Activated CD4-positive, alpha-beta T cell treated with anti-CD3 and anti-CD28 coated beads for 24 hours (primary cell): ENCODE results near the gene KCNA3.
"Not testable (repeated sequence)": the region's sequence is repeated elsewhere in the genome, so short reads cannot be mapped to it uniquely, and the experiment has no call there.

Experiments used
- DNase-seq, 2 donors: peaks; one replicate each; pipeline ENCODE4 v3.0.0-alpha.2; 2020; ENCODE audit warnings: low read depth in 2 of 2

Gene KCNA3

GRCh38 chr1:110677526-110677925, 2.8 kb upstream of the KCNA3 start:
- DNase-seq, result no peak

GRCh38 chr1:110676970-110677369, 2.2 kb upstream of the KCNA3 start:
- no peak for DNase-seq

- DNase-seq, result no peak
Measured at GRCh38 chr1:110675060-110675791, 486 bp upstream of the KCNA3 start.

GRCh38 chr1:110673805-110674336, 869 bp downstream of the KCNA3 start:
- DNase-seq, result no peak

GRCh38 chr1:110673197-110673701, 1.5 kb downstream of the KCNA3 start:
- no peak for DNase-seq

- DNase-seq, result no peak
Measured at GRCh38 chr1:110672753-110673108, 2.0 kb downstream of the KCNA3 start.

GRCh38 chr1:110672001-110672752, 2.6 kb downstream of the KCNA3 start:
- peak; percentile 51 to 63 for DNase-seq

GRCh38 chr1:110671361-110671760, 3.4 kb downstream of the KCNA3 start:
- DNase-seq, result no peak

GRCh38 chr1:110668549-110668948, 6.2 kb downstream of the KCNA3 start:
- no peak for DNase-seq

- no peak for DNase-seq
Measured at GRCh38 chr1:110667776-110668175, 7.0 kb downstream of the KCNA3 start.

- no peak for DNase-seq
Measured at GRCh38 chr1:110663241-110663640, 11.5 kb downstream of the KCNA3 start.

GRCh38 chr1:110659559-110659958, 15.2 kb downstream of the KCNA3 start:
- not testable (repeated sequence) for DNase-seq

GRCh38 chr1:110657351-110657750, 17.4 kb downstream of the KCNA3 start:
- DNase-seq, result no peak

GRCh38 chr1:110650609-110651008, 24.1 kb downstream of the KCNA3 start:
- no peak for DNase-seq

GRCh38 chr1:110648417-110648816, 26.3 kb downstream of the KCNA3 start:
- no peak for DNase-seq

GRCh38 chr1:110647254-110647891, 27.4 kb downstream of the KCNA3 start:
- DNase-seq, result no peak

GRCh38 chr1:110645821-110646735, 28.7 kb downstream of the KCNA3 start:
- DNase-seq, result no peak

- no peak for DNase-seq
Measured at GRCh38 chr1:110645211-110645610, 29.5 kb downstream of the KCNA3 start.

GRCh38 chr1:110643879-110644472, 30.8 kb downstream of the KCNA3 start:
- DNase-seq, result no peak

GRCh38 chr1:110639724-110640386, 34.9 kb downstream of the KCNA3 start:
- no peak for DNase-seq
